ENCODE results near the gene ZNF862.

DNA sequence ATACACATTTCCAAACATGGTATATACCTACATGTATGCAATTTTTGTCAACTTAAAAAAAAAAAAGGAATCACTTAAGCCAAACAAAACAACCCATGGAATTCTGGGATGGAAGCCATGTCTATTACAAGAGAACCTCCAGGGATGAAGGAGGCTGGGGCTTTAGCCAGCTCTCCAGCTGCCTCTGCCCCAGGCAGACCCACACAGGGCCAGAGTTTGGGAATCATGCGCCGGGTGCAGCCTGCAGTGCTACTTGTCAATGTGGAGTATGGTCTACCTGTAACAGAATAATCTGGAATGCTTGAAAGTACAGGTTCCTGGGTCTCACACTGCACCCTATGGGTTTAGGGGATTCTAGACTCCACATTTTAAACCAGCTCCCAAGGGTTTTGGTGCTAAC is 46.4 kb downstream of the ZNF862 start:
- TF ChIP-seq POLR2A (IDR thresholded peaks at IDR 0.05) (no peak), CTCF (IDR thresholded peaks at IDR 0.05) (no peak), POLR2AphosphoS5 (IDR thresholded peaks at IDR 0.05) (no peak)
